Liver (tissue), 9 donors: Measurements from ENCODE around the gene ELAC1. TPM values are rescaled to one million over a fixed set of nuclear protein-coding genes. Genes with fewer than 3 reads are reported as not detected.
"Not testable (repeated sequence)": the region's sequence is repeated elsewhere in the genome, so short reads cannot be mapped to it uniquely, and the experiment has no call there.

Experiments
- DNase-seq: peaks from one replicate; pipeline ENCODE4 v3.0.0-alpha.2; 2017; ENCODE audit warnings: low spot score
- H3K27ac ChIP-seq, 2 donors: one replicate each; pipeline ENCODE4 v1.7.0; 2013; ENCODE audit warnings: inconsistent platforms in 2 of 2, low read length in 2 of 2, control low read depth in 1 of 2, low read depth in 1 of 2, mild to moderate bottlenecking in 1 of 2
- H3K27me3 ChIP-seq, 4 donors: one replicate each; pipeline versions ENCODE4 v1.6.1 to v1.7.0; 2013; ENCODE audit warnings: low read length in 3 of 4, inconsistent platforms in 1 of 4, mild to moderate bottlenecking in 1 of 4, moderate library complexity in 1 of 4; ENCODE audit not compliant: control insufficient read depth in 4 of 4, insufficient read depth in 4 of 4
- H3K36me3 ChIP-seq, 4 donors: one replicate each; pipeline versions ENCODE4 v1.6.1 to v1.7.0; 2013; ENCODE audit warnings: low read length in 3 of 4, mild to moderate bottlenecking in 3 of 4, low read depth in 1 of 4, moderate library complexity in 1 of 4; ENCODE audit not compliant: control insufficient read depth in 4 of 4, insufficient read depth in 3 of 4
- H3K4me1 ChIP-seq, 4 donors: one replicate each; pipeline versions ENCODE4 v1.6.1 to v1.7.0; 2013; ENCODE audit warnings: low read length in 3 of 4, mild to moderate bottlenecking in 3 of 4, moderate library complexity in 1 of 4; ENCODE audit not compliant: control insufficient read depth in 4 of 4, insufficient read depth in 4 of 4
- H3K4me3 ChIP-seq, 3 donors: one replicate each; pipeline versions ENCODE4 v1.6.1 to v1.7.0; 2013; ENCODE audit warnings: low read length in 3 of 3, control low read depth in 1 of 3, low read depth in 1 of 3, mild to moderate bottlenecking in 1 of 3
- H3K9ac ChIP-seq, 2 donors: one replicate each; pipeline ENCODE4 v1.7.0; 2013; ENCODE audit warnings: low read length in 2 of 2, mild to moderate bottlenecking in 2 of 2, moderate library complexity in 2 of 2, control low read depth in 1 of 2, low read depth in 1 of 2
- H3K9me3 ChIP-seq, 4 donors: one replicate each; pipeline versions ENCODE4 v1.6.1 to v1.7.0; 2013; ENCODE audit warnings: low read length in 3 of 4; ENCODE audit not compliant: control insufficient read depth in 4 of 4
- ATF3 ChIP-seq: IDR thresholded peaks from 2 replicates; pipeline ENCODE4 v1.6.1; 2016; ENCODE audit warnings: antibody characterized with exemption
- GABPA ChIP-seq, 2 donors: IDR thresholded peaks in 1 of 2; conservative IDR thresholded peaks in 1 of 2; 2 replicates each; pipeline ENCODE4 v1.6.1; 2016; ENCODE audit warnings: antibody characterized with exemption in 2 of 2, mild to moderate bottlenecking in 1 of 2, moderate library complexity in 1 of 2
- HNF4G ChIP-seq: IDR thresholded peaks from 2 replicates; pipeline ENCODE4 v1.6.1; 2016; ENCODE audit warnings: antibody characterized with exemption
- JUND ChIP-seq, 2 donors: IDR thresholded peaks; 2 replicates each; pipeline ENCODE4 v1.6.1; 2016; ENCODE audit warnings: antibody characterized with exemption in 2 of 2
- MAX ChIP-seq: IDR thresholded peaks from 2 replicates; pipeline ENCODE4 v1.6.1; 2016; ENCODE audit warnings: antibody characterized with exemption
- SP1 ChIP-seq: IDR thresholded peaks from 2 replicates; pipeline ENCODE4 v1.6.1; 2018; ENCODE audit warnings: antibody characterized with exemption, mild to moderate bottlenecking
- TAF1 ChIP-seq: conservative IDR thresholded peaks from 2 replicates; pipeline ENCODE4 v1.6.1; 2016; ENCODE audit warnings: antibody characterized with exemption, mild to moderate bottlenecking
- YY1 ChIP-seq: IDR thresholded peaks from 2 replicates; pipeline ENCODE4 v1.6.1; 2016; ENCODE audit warnings: antibody characterized with exemption, mild to moderate bottlenecking
- ZBTB33 ChIP-seq: IDR thresholded peaks from 2 replicates; pipeline ENCODE4 v1.6.1; 2016; ENCODE audit warnings: antibody characterized with exemption
- WGBS: extraction: QIAGEN DNeasy Blood & Tissue Kit; methylation state at CpG from one replicate; pipeline ENCODE4 v1.1.7; 2013; 5-methylcytosine and 5-hydroxymethylcytosine counted together
- polyA plus RNA-seq, 2 donors: library from polyadenylated mRNA; stranded (reverse) in 1 of 2; unstranded in 1 of 2; fragments of 200-250 nt in 1 of 2; fragments of >200 nt in 1 of 2; fragmentation: Nextera tagmentation in 1 of 2; extraction: Ambion mirVana in 1 of 2; gene quantifications; one replicate each; pipeline versions ENCODE4 v1.2.1 to v1.2.3, GENCODE V29; 2013 to 2015
- total RNA-seq, 2 donors: library from RNA; depleted of rRNA; stranded (reverse); fragments of >200 nt; gene quantifications; one replicate each; pipeline ENCODE4 v1.2.3, GENCODE V29; 2014
- TF ChIP-seq, protein P1 (sequence below): IDR thresholded peaks from 2 replicates; pipeline ENCODE4 v1.6.1; 2016; ENCODE audit warnings: antibody characterized with exemption, mild to moderate bottlenecking
- donor health status: healthy.
- donor health status: healthy.
- donor health status: healthy.
- donor health status: healthy.
- donor health status: healthy.

ELAC1 gene
- total and polyA plus RNA-seq, 4 donors: 4.9 to 10.2 (median 7.0) TPM

GRCh38 chr18:50945918-50946317 is 21.9 kb upstream of the ELAC1 start:
- not testable (repeated sequence) for H3K4me3 ChIP-seq, H3K27ac ChIP-seq, H3K36me3 ChIP-seq, H3K27me3 ChIP-seq, H3K9ac ChIP-seq, H3K9me3 ChIP-seq, DNase-seq, H3K4me1 ChIP-seq
- 97% methylated on average over 2 of the region's 2 CpGs for WGBS

GRCh38 chr18:50947899-50948298 is 19.9 kb upstream of the ELAC1 start:
- Histone ChIP-seq H3K27me3 (no peaks in the 10 kb centered on the region), H3K36me3 (peaks cover 2 to 4% (median 4%) of the 10 kb centered on the region in 4 donors), H3K27ac (no peak overlapping the region), H3K4me3 (no peak overlapping the region), H3K9me3 (no peaks in the 10 kb centered on the region), H3K4me1 (no peaks in the 10 kb centered on the region), H3K9ac (no peak overlapping the region)
- no peak for DNase-seq
- 83% methylated on average over 1 of the region's 1 CpG for WGBS
- TF ChIP-seq JUND (IDR thresholded peaks at IDR 0.05) (no peak), ZBTB33 (no peak), ATF3 (no peak), HNF4G (no peak), YY1 (no peak), GABPA (IDR thresholded peaks at IDR 0.05 in 1 of 2, conservative IDR thresholded peaks at IDR 0.05 in 1 of 2) (no peak), TAF1 (no peak)

DNA sequence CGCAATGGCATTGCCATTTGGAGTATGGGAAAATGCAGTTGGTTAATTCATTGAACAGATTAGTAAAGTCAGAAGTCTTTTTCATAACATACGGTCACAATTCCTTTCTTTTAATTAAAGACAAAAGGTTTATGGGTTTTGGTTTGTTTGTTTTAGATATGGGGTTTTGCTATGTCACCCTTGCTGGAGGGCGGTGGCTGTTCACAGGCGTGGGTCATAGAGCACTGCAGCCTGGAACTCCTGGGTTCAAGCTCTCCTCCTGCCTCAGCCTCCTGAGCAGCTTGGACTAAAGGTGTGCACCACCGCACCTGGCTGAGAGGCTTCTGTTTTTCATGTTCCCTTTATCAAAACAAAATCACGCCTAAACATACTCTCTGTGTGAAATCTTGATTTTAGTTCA is 18.7 kb upstream of the ELAC1 start:
- no peak for DNase-seq
- Histone ChIP-seq H3K9me3 (no peaks in the 10 kb centered on the region), H3K27me3 (no peaks in the 10 kb centered on the region), H3K36me3 (peaks cover under 1 to 4% (median 2%) of the 10 kb centered on the region in 4 donors), H3K4me1 (no peaks in the 10 kb centered on the region), H3K9ac (no peak overlapping the region), H3K27ac (no peak overlapping the region), H3K4me3 (no peak overlapping the region)
- TF ChIP-seq SP1 (no peak), MAX (no peak)
- TF ChIP-seq, protein P1, sequence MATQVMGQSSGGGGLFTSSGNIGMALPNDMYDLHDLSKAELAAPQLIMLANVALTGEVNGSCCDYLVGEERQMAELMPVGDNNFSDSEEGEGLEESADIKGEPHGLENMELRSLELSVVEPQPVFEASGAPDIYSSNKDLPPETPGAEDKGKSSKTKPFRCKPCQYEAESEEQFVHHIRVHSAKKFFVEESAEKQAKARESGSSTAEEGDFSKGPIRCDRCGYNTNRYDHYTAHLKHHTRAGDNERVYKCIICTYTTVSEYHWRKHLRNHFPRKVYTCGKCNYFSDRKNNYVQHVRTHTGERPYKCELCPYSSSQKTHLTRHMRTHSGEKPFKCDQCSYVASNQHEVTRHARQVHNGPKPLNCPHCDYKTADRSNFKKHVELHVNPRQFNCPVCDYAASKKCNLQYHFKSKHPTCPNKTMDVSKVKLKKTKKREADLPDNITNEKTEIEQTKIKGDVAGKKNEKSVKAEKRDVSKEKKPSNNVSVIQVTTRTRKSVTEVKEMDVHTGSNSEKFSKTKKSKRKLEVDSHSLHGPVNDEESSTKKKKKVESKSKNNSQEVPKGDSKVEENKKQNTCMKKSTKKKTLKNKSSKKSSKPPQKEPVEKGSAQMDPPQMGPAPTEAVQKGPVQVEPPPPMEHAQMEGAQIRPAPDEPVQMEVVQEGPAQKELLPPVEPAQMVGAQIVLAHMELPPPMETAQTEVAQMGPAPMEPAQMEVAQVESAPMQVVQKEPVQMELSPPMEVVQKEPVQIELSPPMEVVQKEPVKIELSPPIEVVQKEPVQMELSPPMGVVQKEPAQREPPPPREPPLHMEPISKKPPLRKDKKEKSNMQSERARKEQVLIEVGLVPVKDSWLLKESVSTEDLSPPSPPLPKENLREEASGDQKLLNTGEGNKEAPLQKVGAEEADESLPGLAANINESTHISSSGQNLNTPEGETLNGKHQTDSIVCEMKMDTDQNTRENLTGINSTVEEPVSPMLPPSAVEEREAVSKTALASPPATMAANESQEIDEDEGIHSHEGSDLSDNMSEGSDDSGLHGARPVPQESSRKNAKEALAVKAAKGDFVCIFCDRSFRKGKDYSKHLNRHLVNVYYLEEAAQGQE: no peak
- WGBS: 96% methylated on average over 6 of the region's 6 CpGs
